Right cardiac atrium (tissue), 5 donors: ENCODE data around the gene HRK. TPM values are rescaled to one million over a fixed set of nuclear protein-coding genes. Genes with fewer than 3 reads are reported as not detected.
A peak's percentile ranks its signal among the peaks of the same experiment; 100 is the strongest.
"Not testable (repeated sequence)": the region's sequence is repeated elsewhere in the genome, so short reads cannot be mapped to it uniquely, and the experiment has no call there.

Experiments used
- ATAC-seq, 2 donors: fragments of 200-7000 bp; cut with Tn5 transposase; one replicate each; pipeline versions ENCODE4 v1.8.0 to v1.9.1; 2020; ENCODE audit warnings: moderate library complexity in 2 of 2, mild to moderate bottlenecking in 1 of 2
- DNase-seq, 3 donors: peaks; one replicate each; pipeline ENCODE4 v3.0.0-alpha.2; 2020
- H3K27ac ChIP-seq: one replicate; pipeline ENCODE4 v1.5.1; 2013; ENCODE audit warnings: mild to moderate bottlenecking, low read length, control low read depth, moderate library complexity
- H3K27me3 ChIP-seq: one replicate; pipeline ENCODE4 v1.6.1; 2013; ENCODE audit not compliant: control insufficient read depth, insufficient read depth
- H3K4me1 ChIP-seq: one replicate; pipeline ENCODE4 v1.6.1; 2013; ENCODE audit warnings: low read length; ENCODE audit not compliant: control insufficient read depth, insufficient read depth
- H3K4me3 ChIP-seq: one replicate; pipeline ENCODE4 v1.5.1; 2013; ENCODE audit warnings: low read length, control low read depth
- H3K9me3 ChIP-seq: one replicate; pipeline ENCODE4 v1.6.1; 2013; ENCODE audit warnings: low read length; ENCODE audit not compliant: control insufficient read depth
- WGBS: extraction: QIAGEN DNeasy Blood & Tissue Kit; methylation state at CpG from one replicate; pipeline ENCODE4 v1.1.7; 2013; 5-methylcytosine and 5-hydroxymethylcytosine counted together
- intact Hi-C, 4 donors: fragments of 100-400 bp; cut with DNase I; formaldehyde crosslinking; loops; one replicate each; pipeline versions ENCODE4 v1.11.0 to v1.14.0; 2022 to 2023
- polyA plus RNA-seq: library from polyadenylated mRNA; stranded (reverse); fragments of 200-250 nt; gene quantifications from one replicate; pipeline ENCODE4 v1.2.3, GENCODE V29; 2013
- total RNA-seq, 4 donors: library from RNA; stranded (reverse); fragmentation: NEBNext Ultra II Directional; extraction: Animal tissue kit (Norgen Biotek cat#: 25700); gene quantifications; one replicate each; pipeline ENCODE4 v1.2.1, GENCODE V29; 2021
- donor health status: healthy with polysubstance abuse.
- donor health status: DM: no; HTN: yes; CAD: no.
- donor health status: DM: no; HTN: no; CAD: no.
- donor health status: DM: no; HTN: yes; CAD: no; lungs with severe emphysema.
- donor health status: DM: yes; HTN: yes; CAD: no.

Gene HRK
- total and polyA plus RNA-seq, 5 donors: not detected

DNA sequence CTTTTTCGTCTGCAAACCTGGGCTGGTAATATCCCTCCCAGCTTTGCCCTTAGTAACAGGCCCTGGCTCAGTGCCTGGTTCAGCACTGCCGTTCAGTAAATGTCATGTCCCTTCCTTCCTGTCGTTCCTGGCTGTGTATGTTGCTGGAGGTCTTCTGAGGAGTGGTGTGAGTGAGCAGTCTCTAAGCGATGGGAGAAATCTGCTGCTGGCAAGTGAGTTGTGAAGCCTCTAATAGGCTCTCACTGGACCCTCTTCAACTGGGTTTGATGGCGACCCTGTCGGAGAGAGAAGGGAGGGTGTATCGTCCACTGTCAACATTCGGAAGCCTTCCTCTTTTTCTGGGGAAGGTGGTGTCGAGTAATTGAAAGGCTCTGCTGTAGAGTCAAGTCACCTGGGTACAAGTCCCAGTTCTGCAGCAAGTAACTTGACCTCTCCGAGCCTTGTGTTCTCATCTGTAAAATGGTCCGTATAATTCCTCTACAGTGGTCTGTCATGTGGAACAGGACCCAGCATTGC is 62.8 kb downstream of the HRK start:
- ATAC-seq (peak; percentile 14 to 73), DNase-seq (peak; percentile 68 to 81 (median 72))
- Histone ChIP-seq H3K4me1 (peaks cover 2% of the 10 kb centered on the region), H3K27ac (peak overlapping the region; percentile 98), H3K4me3 (peak overlapping the region; percentile 75), H3K9me3 (no peaks in the 10 kb centered on the region), H3K27me3 (no peaks in the 10 kb centered on the region)
- 21% methylated on average over 11 of the region's 11 CpGs for WGBS
- intact Hi-C loops: no loop called here

DNA sequence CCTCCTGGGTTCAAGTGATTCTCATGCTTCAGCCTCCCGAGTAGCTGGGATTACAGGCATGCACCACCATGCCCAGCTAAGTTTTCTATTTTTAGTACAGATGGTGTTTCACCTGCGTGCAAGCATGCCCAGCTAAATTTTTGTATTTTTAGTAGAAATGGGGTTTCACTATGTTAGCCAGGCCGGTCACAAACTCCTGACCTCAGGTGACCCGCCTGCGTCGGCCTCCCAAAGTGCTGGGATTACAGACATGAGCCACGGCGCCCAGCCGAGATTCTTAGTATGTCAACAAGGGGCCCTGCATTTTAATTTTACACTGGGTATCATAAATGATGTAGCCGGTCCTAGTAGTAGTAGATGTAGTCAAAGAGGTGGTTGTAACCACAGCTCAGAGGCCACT is 66.5 kb downstream of the HRK start:
- DNase-seq, H3K27ac ChIP-seq, intact Hi-C loops, H3K4me3 ChIP-seq, H3K27me3 ChIP-seq, ATAC-seq, H3K9me3 ChIP-seq, H3K4me1 ChIP-seq: not testable (repeated sequence)
- 89% methylated on average over 10 of the region's 10 CpGs for WGBS

DNA sequence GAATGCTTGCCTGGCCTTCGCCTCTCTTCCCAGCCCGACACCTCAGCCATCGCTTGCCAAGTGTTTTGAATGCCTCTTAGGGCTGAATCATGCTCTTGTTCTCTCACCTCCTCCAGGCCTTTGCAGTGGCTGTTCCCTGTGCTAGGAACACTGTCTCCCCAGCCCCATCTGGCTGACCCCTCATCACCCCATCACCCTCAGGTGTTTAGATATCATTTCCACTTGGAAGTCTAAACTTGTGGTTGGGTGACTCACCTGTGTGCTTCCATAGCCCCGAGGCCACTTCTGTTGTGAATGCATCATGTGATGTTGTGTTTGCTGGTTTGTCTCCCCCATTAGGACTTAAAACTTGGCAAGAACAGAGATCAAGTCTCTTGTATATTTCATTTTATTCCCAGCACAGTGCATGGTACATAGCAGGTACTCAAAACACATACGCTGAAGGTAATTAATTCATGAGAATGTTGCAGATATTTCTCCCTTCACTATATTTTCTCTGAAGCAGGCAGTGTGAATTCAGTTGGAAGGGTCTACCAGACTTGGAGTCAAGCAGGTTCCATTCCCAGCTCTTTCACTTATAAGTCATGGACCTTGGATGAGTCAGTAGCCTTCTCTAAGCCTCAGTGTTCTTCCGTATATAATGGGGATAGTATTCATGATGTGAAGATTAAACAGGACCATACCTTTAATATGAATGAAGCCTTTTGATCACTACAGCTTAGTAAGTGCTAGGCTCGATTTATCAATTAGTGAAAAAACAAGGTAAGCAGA is 67.8 kb downstream of the HRK start:
- WGBS: 91% methylated on average over 7 of the region's 7 CpGs
- intact Hi-C loops: no loop called here
- no peaks in the 10 kb centered on the region for H3K9me3 ChIP-seq
- no peak overlapping the region for H3K4me3 ChIP-seq
- no peak overlapping the region for H3K27ac ChIP-seq
- ATAC-seq (no peak), DNase-seq (no peak)
- H3K4me1 ChIP-seq: peaks cover 2% of the 10 kb centered on the region
- no peaks in the 10 kb centered on the region for H3K27me3 ChIP-seq

DNA sequence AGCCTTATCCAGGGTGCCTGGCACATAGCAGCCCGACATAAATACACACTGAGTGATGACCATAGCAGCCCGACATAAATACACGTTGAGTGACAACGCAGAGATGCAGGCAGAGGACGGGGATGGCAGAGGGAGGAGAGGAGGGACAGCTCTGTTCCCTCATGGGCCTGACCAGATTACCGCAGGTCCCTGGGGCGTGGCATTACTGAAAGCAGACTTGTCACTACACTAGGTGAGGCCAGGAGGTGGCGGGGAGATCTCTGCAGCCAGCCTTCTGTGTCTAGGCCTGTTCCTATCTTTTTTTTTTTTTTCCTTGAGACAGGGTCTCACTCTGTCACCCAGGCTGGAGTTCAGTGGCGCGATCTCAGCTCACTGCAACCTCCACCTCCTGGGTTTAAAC is 69.0 kb downstream of the HRK start:
- DNase-seq: no peak
- Histone ChIP-seq H3K27ac (no peak overlapping the region), H3K4me1 (no peaks in the 10 kb centered on the region), H3K27me3 (no peaks in the 10 kb centered on the region), H3K4me3 (no peak overlapping the region), H3K9me3 (no peaks in the 10 kb centered on the region)
- 84% methylated on average over 10 of the region's 10 CpGs for WGBS
- ATAC-seq: no peak
- intact Hi-C loops: no loop called here

DNA sequence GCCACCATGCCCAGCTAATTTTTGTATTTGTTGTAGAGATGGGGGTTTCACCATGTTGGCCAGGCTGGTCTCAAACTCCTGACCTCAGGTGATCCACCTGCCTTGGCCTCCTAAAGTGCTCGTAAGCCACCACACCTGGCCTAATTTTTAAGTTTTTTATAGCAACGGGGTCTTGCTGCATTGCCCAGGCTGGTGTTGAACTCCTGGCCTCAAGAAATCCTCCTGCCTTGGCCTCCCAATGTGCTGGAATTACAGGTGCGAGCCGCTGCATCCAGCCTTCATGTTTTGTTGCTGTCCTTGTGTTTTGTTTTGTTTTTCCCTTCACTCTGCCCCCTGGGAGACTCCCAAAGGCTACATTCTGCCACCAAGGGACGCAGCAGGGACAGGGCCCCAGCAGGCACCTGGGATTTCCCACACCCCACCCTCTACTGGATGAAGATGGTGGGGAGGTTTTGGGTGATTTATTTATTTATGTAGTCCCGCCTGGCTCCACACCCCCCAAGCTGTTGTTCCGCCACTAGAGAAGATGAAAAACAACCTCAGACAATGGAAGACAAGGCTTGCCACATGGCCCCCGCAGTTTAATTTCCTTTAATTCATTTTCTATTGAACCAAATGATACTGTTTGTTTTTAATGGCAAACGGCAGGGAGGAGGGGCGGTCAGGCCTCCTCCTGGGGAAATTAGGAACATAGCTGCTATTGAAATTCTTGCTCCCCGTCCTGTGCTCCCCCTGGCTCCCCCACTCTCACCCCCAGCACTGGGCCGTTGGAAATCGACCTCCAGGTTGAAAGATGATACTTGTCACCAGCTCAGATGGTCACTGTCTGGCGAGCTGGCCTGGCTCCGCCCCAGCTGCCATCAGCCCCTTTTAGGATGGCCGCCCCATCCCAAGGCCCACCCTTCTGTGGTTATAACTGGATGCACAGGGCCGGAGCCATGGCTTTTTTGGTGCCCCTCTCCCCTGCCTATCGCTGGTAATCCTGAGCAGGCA is 72.8 kb downstream of the HRK start:
- 77% methylated on average over 18 of the region's 18 CpGs for WGBS
- Histone ChIP-seq H3K4me1 (no peaks in the 10 kb centered on the region), H3K4me3 (no peak overlapping the region), H3K9me3 (no peaks in the 10 kb centered on the region), H3K27ac (no peak overlapping the region), H3K27me3 (no peaks in the 10 kb centered on the region)
- peak in 1 of 2 donors; percentile 57 for ATAC-seq
- intact Hi-C loops: no loop called here
- no peak for DNase-seq

DNA sequence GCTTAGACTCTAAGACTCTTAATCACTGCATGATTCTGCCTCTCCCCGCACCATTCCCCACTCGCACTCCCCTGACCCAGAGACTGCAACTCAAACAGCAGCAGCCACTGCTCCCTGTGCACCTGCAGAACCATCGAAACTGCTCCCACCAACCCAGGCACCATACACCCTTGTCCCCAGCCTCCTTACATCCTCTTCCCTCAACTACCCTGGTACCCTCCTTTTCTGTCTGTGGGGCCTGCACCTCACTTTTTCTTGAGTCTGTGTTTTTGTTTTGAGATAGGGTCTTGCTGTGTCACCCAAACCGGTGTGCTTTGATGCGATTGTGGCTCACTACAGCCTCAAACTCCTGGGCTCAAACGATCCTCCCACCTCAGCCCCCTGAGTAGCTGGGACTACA is 73.7 kb downstream of the HRK start:
- intact Hi-C loops: no loop called here
- ATAC-seq (no peak), DNase-seq (no peak)
- Histone ChIP-seq H3K27me3 (no peaks in the 10 kb centered on the region), H3K4me1 (no peaks in the 10 kb centered on the region), H3K4me3 (no peak overlapping the region), H3K9me3 (no peaks in the 10 kb centered on the region), H3K27ac (no peak overlapping the region)
- WGBS: 94% methylated on average over 6 of the region's 6 CpGs

DNA sequence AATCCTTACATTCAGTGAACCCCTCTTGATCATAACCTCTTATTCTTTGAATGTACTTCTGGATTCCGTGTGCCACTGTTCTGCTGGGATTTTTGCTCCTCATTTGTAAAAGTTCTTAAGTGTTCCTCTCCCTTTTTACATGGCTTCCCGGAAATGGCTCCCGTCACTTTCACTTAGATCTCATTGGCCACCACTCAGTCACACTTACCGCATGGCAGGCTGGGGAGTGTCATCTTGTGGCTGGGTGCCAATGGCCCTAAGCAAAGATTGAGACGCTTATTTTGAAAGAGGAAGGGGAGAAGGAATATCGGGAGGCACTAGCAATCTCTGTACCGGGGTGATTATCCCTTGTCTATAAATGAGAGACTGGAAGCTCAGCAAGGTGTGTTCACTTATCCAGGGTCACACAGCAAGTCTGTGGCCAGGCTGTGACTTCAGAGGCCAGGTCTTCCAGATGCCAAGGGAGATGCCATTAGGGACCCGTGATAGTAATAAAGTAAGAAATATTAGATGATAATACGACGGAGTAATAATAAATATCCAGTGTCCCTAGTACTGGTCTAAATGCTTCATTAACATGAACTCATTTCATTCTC is 74.3 kb downstream of the HRK start:
- Histone ChIP-seq H3K4me3 (no peak overlapping the region), H3K27me3 (no peaks in the 10 kb centered on the region), H3K4me1 (no peaks in the 10 kb centered on the region), H3K27ac (no peak overlapping the region), H3K9me3 (no peaks in the 10 kb centered on the region)
- intact Hi-C loops: no loop called here
- ATAC-seq (no peak), DNase-seq (no peak)
- WGBS: 70% methylated on average over 10 of the region's 10 CpGs

Other genes with a start within 250 kb of the HRK start
- 10 to 100 TPM in 2 of 4 donors, 1 to 10 TPM in 2; 9.2 to 16.0 (median 10.3) TPM for gene SPRING1, start 143.4 kb downstream of the HRK start, total RNA-seq
- gene SPRING1, start 143.4 kb downstream of the HRK start, polyA plus RNA-seq: 7.5 TPM
- gene RNFT2, start 143.1 kb downstream of the HRK start, total RNA-seq: 1 to 10 TPM; 1.4 to 3.8 (median 2.5) TPM
- 0.81 TPM for gene RNFT2, start 143.1 kb downstream of the HRK start, polyA plus RNA-seq
- gene FBXW8, start 29.5 kb upstream of the HRK start, total RNA-seq: 10 to 100 TPM in 1 of 4 donors, 1 to 10 TPM in 3; 5.8 to 10.2 (median 7.6) TPM
- 3.3 TPM for gene FBXW8, start 29.5 kb upstream of the HRK start, polyA plus RNA-seq
- gene TESC, start 218.0 kb upstream of the HRK start, total RNA-seq: 10 to 100 TPM; 23.1 to 98.5 (median 57.6) TPM
- 71.7 TPM for gene TESC, start 218.0 kb upstream of the HRK start, polyA plus RNA-seq